Bone marrow (tissue), 2 donors: ENCODE measurements around the gene HSPB6.

Experiments used
- DNase-seq, 2 donors: peaks; one replicate each; lab custom pipeline; 2025; lab: John Stamatoyannopoulos, UW

The HSPB6 gene

GRCh38 chr19:35716801-35717664, 39.8 kb downstream of the HSPB6 start:
- DNase-seq, result peak; percentile 85 to 93

- DNase-seq, result no peak
Observed at GRCh38 chr19:35715981-35716800, 40.6 kb downstream of the HSPB6 start.

- DNase-seq, result no peak
Observed at GRCh38 chr19:35715355-35715809, 41.4 kb downstream of the HSPB6 start.

GRCh38 chr19:35714601-35715354, 42.1 kb downstream of the HSPB6 start:
- DNase-seq, result no peak

- no peak for DNase-seq
Observed at GRCh38 chr19:35713904-35714495, 42.8 kb downstream of the HSPB6 start.

- DNase-seq, result no peak
Observed at GRCh38 chr19:35713506-35713850, 43.4 kb downstream of the HSPB6 start.

GRCh38 chr19:35712567-35713505, 44.0 kb downstream of the HSPB6 start:
- no peak for DNase-seq

- no peak for DNase-seq
Observed at GRCh38 chr19:35710784-35711723, 45.8 kb downstream of the HSPB6 start.

- no peak for DNase-seq
Observed at GRCh38 chr19:35708391-35708790, 48.4 kb downstream of the HSPB6 start.
